HG03060 (cell line): ENCODE data around the gene CDK2AP2.
"Not testable (repeated sequence)": the region's sequence is repeated elsewhere in the genome, so short reads cannot be mapped to it uniquely, and the experiment has no call there.

ENCODE experiments used
- ATAC-seq: cut with Tn5 transposase; IDR thresholded peaks from one replicate; pipeline ENCODE4 v1.9.1; 2021; ENCODE audit warnings: low read depth, moderate number of reproducible peaks; ENCODE audit not compliant: unreplicated experiment

The CDK2AP2 gene

GRCh38 chr11:67524480-67524808 lies 16.5 kb upstream of the CDK2AP2 start:
- no peak for ATAC-seq

DNA sequence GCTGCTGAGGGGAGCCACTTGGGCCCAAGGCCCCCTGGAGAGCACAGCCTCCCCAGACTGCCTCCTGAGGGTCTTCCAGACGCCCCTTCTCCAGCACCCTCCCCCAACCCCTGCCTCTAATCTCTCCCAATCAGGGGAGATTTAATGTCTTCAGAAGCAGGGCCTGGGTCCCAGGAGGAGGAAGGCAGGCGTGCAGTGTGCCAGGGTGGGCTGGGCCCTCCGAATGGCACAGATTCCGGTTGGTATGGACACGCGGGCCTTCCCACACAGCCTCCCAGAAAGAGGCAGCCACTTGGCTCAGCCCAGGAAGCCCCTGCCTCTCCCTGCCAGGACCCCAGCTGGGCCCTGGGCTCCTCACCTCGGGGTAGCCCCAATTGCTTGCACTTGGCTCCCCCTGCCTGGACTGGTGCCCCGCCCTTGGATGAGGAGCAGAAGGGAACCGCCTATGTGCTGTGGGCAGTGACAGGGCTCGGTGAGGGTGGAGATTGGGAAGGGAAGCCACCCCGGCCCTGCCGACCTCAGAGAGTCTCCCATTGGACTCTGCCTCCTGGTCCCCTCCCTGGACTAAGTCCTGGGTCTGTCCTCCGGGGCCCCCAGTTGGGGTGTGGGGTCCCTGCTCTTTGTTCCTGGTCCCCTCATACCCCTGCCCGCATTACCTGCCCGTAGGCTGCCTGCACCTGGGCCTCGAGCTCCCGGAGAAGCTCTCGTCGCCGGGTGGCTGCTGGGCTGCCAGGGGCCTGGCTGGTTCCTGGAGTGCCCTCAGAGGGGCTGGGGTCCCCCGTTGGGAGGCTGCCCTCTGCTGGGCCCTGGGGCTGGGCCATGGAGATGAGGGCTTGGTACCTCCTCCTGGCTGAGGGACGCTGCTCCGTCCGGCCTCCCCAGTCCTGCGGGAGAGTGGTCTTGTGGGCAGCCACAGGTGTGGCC lies 15.9 kb upstream of the CDK2AP2 start:
- ATAC-seq, result no peak

DNA sequence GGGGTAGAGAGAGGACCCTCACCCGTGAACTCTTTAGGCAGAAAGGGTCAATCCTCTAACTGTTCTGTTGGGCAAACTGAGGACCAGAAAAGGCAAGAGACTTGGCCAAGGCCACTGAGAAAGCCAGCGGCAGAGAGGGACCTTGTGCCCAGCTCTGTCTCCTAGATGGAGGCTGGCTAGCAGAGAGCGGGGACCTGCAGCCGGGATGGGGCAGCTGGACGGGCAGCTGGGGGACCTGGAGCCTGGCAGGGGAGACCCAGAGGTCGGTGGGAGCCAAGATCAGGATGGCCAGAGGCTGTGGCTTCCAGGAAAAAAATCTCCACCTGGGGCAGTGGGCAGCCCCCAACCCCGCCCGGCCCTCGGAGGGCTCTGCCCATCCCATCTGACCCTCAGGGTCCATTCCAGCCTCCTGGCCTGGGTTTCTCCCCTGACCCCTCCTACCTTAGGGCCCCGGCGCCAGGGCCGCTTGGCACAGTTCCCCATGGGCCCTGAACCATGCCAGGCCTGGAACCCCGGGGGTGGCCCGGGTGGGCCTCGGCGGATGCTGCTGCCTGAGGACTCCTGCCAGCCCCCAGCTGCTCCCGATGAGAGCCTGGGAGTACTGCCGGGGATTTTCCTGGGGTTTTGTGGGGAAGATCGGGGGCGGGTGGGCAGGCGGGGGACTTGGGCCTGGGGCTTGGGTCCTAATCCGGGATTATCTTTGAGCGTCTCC lies 15.0 kb upstream of the CDK2AP2 start, which contains the start of gene CABP2:
CABP2 (minus strand) TSS at position 603 of the 712 bp plus-strand sequence; CDS start at position 483, 120 bp downstream.
- ATAC-seq, result no peak

- no peak for ATAC-seq
Observed at GRCh38 chr11:67522338-67522737, 14.4 kb upstream of the CDK2AP2 start.

GRCh38 chr11:67521924-67522323 lies 14.0 kb upstream of the CDK2AP2 start:
- no peak for ATAC-seq

GRCh38 chr11:67520856-67521824 lies 13.2 kb upstream of the CDK2AP2 start:
- ATAC-seq, result no peak

GRCh38 chr11:67519726-67520125 lies 11.8 kb upstream of the CDK2AP2 start:
- no peak for ATAC-seq

GRCh38 chr11:67517784-67518552 lies 10.0 kb upstream of the CDK2AP2 start:
- no peak for ATAC-seq

DNA sequence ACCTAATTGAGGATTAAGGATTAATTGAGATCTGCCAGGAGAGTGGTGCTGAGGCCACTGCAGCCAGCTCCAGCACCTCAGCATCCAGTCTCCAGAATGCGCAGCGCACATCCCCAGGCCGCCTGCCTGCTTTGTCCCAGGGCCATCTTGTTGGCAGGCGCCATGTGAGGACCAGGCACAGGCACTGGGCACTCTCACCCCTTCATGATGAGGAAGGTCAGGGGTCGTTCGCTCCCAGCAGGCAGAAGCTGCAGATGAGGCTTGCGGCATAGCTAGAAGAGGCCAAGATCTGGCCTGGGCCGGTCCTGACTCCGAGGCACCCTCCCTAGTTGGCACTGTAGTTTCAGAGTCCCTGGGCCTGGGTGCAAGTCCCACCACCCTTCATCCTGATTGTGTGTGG lies 8.8 kb upstream of the CDK2AP2 start:
- no peak for ATAC-seq

DNA sequence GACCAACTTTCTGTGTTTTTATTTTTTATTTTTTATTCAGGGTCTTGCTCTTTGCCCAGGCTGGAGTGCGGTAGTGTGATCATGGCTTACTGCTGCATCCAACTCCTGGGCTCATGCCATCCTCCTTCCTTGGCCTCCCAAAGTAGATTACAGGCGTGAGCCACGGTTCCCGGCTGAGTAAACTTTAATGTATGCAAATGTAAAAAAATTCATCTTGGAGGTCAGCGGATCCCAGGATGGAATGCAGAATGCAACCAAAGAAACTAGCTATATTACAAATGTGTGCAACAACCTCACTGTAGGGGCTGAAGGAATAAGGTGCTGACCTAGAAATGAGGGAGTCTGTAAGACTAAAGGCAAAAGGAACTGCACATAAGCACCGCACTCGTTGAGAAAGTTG lies 6.2 kb upstream of the CDK2AP2 start:
- ATAC-seq, result no peak

DNA sequence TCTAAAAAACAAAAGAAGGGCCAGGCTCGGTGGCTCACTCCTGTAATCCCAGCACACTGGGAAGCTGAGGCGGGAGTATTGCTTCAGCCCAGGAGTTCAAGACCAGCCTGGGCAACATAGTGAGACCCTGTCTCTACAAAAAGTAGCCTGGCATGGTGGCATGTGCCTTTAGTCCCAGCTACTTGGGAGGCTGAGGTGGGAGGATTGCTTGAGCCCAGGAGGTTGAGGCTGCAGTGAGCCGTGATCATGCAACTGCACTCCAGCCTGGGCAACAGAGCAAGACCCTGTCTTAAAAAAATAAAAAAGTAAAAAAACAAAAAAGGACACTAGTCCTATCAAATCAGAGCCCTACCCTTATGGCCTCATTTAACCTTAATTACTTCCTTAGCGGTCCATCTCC lies 3.6 kb upstream of the CDK2AP2 start:
- not testable (repeated sequence) for ATAC-seq

DNA sequence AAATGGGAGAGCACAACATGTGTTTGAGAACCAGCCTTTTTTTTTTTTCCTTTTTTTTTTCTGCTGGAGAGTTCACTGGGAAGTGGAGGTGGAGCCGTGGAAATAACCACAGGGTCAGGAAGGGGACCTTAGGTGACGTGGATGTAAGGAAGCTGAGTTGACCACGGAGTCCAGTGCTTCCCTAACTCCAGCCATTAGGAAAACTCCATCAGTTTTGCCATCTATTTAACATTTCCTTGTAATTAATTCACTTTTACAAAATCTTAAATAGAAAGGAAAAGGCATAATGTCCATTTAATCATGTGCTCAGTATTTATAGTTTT lies 2.0 kb upstream of the CDK2AP2 start:
- no peak for ATAC-seq

- ATAC-seq, result peak; percentile 26
Observed at GRCh38 chr11:67508486-67509121, 642 bp upstream of the CDK2AP2 start.

GRCh38 chr11:67507242-67507863 lies 609 bp downstream of the CDK2AP2 start:
- no peak for ATAC-seq

DNA sequence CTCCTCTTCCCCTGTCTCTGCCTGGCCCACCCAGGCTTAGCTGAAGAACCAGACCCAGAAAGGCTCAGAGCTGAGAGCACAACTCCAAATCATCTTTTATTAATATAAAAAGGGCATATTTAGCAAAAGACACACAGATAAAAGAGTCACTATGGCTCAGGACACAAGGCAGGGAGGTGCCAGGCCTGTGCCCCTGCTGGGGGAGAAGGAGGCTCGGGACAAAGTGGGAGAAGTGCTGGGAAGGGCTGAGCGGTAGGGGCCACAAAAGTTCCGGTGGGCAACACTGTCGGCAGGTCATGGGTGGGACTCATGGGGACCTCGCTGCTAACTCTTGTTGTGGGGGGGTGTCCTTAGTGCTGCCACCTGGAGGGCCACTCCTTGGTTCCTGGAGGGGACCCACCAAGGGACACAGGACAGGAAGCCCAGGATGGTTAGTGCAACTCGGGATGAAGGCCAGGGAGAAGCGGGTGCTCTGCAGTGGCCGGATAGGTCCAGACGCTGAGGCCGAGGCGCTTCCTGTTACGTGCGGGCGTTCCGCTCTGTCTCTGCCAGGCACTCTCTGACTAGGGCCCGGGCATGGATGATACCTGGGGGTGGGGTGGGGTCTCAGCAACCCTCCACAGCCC lies 1.4 kb downstream of the CDK2AP2 start:
- no peak for ATAC-seq

GRCh38 chr11:67505605-67506396 lies 2.2 kb downstream of the CDK2AP2 start:
- ATAC-seq, result peak; percentile 18

- ATAC-seq, result no peak
Observed at GRCh38 chr11:67504950-67505581, 2.9 kb downstream of the CDK2AP2 start, which contains the start of gene PITPNM1. Gene PITPNM1, minus strand, starts transcription at chr11:67505363. Its CDS starts 1,183 bp downstream, at chr11:67504180.
